DLD1 (cell line): ENCODE data around the gene RNFT2.
"Not testable (repeated sequence)": the region's sequence is repeated elsewhere in the genome, so short reads cannot be mapped to it uniquely, and the experiment has no call there.

Experiments
- in situ Hi-C: cut with HindIII; loops from 2 replicates; pipeline ENCODE4 v1.10.0; 2017; ENCODE audit warnings: low sequenced_read_pairs

Gene RNFT2

GRCh38 chr12:116742787-116743186 lies 4.7 kb downstream of the RNFT2 start:
- in situ Hi-C loops: not testable (repeated sequence)

DNA sequence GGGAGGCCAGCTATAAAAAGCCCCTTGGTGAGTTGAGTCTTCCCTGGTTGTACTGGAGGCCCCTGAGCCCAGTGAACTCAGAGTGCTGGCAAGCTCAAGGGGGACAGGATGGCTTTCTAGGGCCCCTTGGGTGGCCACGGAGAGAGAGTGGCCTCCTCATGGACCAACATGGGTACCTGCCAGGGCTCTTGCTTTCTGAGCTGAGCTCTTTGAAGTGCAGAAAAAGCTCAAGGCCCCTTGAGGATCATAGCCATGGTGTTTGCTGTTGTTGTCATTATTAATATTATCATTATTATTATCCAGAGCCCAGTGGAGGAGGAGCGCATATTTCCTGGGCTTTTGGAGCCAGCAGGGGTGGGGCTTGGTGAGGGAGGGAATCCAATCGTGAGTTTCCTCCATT lies 6.7 kb downstream of the RNFT2 start:
- in situ Hi-C loops: no loop called here

GRCh38 chr12:116745554-116745953 lies 7.4 kb downstream of the RNFT2 start:
- in situ Hi-C loops: no loop called here

DNA sequence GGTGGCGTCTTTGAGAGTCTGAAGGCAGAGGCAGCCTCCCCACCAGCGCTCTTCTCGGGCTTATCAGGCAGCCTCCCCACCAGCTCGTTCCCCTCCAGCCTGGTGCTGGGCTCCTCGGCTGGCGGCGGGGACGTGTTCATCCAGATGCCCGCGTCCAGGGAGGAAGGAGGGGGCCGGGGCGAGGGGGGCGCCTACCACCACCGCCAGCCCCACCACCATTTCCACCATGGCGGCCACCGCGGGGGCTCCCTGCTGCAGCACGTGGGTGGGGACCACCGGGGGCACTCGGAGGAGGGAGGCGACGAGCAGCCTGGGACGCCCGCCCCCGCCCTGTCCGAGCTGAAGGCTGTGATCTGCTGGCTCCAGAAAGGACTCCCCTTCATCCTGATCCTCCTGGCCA lies 11.8 kb downstream of the RNFT2 start:
- in situ Hi-C loops: no loop called here

GRCh38 chr12:116750298-116750697 lies 12.2 kb downstream of the RNFT2 start:
- in situ Hi-C loops: no loop called here

DNA sequence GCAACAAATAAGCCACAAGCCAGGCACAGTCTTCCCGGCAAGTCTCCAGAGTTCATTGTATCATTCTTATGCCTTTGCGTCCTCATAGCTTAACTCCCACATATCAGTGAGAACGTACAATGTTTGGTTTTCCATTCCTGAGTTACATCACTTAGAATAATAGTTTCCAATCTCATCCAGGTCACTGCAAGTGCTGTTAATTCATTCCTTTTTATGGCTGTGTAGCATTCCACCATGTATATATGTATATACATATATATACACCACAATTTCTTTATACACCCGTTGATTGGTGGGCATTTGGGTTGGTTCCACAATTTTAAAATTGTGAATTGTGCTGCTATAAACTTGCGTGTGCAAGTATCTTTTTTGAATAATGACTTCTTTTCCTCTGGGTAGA lies 16.0 kb downstream of the RNFT2 start:
- in situ Hi-C loops: not testable (repeated sequence)

DNA sequence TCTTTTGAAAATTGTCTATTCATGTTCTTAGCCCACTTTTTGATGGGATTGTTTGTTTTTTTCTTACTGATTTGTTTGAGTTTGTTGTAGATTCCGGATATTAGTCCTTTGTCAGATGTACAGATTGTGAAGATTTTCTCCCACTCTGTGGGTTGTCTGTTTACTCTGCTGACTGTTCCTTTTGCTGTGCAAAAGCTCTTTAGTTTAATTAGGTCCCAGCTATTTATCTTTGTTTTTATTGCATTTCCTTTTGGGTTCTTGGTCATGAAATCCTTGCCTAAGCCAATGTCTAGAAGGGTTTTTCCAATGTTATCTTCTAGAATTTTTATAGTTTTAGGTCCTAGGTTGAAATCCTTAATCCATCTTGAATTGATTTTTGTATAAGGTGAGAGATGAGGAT lies 16.7 kb downstream of the RNFT2 start:
- in situ Hi-C loops: not testable (repeated sequence)

GRCh38 chr12:116759783-116760621 lies 21.9 kb downstream of the RNFT2 start:
- in situ Hi-C loops: no loop called here

GRCh38 chr12:116760622-116761020 lies 22.5 kb downstream of the RNFT2 start:
- in situ Hi-C loops: no loop called here

DNA sequence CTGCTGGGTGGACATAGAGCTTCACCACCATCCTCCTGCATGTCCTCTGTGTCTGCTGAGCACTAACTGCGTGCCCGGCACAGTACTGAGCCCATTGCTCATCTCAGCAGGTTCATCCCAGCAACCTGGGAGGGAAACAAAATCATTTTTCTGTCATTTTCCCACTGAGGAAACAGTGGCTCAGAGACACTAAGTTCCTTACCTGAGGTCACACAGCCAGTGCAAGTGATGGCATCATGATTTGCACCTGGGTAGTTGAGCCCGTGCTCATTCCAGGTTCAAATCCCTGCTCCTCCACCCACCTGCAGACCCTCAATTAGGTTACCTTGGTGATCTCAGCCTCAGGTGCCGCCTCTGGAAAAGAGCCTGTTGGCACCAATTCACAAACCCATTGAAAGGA lies 23.4 kb downstream of the RNFT2 start:
- in situ Hi-C loops: no loop called here

- in situ Hi-C loops: no loop called here
These were observed 27.2 kb downstream of the RNFT2 start for GRCh38 chr12:116765271-116765670.

- in situ Hi-C loops: no loop called here
These were observed 28.2 kb downstream of the RNFT2 start for GRCh38 chr12:116766285-116766684.

DNA sequence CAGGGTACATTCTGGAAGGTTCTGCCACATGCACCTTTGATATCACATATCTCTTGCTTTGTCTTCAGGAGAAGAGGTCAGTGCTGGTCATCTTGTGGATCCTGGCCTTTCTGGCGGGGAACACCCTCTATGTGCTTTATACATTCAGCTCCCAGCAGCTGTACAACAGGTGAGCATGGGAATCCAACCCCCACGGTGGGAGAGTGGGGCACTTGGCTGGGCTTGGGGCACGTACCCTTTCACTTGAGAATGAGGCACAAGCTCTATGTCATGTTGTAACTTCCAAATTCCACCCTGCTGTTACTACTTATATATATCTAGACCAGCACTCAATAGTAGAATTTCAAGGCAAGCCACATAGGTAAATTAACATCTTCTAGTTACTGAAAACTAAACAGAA lies 28.6 kb downstream of the RNFT2 start:
- in situ Hi-C loops: no loop called here

DNA sequence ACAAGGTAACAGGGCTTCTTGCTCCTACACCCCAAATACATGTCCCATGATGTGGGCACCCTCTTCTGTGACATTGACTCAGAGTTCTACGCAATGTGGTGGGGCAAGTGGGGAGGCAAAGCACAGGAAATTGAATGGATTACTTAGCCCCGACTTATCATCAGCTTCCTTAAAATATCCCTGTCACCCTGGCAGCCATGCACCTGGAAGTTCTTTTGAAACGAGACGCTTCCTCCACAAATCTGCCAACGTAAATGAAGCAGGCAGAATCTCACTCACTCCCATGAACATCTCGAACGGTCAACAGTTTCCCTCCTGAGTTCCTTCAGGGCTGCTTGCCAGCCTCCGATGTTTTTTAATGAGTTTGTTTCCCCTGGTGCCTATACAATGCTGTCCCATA lies 33.5 kb downstream of the RNFT2 start:
- in situ Hi-C loops: no loop called here

DNA sequence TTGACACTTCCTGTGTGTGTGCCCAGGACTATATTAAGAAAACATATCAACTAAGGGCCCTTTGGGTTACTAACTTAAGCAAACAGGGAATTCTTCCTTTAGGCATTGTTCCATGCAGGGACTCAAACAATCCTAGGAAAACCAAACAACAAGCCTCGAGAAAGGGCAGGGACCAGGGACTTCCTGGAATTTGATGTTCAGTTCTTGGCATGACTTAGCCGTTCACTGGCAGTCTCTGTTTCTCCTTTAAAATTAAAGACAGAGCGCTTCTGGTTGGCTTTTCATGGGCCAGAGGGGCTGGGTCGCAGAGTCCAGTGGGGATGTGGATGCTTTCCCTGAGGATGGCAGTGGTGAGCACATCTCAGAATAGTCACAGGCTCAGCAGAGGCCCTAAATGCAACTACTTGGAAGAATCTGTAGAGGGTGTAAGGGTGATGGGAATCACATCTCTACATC lies 35.2 kb downstream of the RNFT2 start:
- in situ Hi-C loops: no loop called here

GRCh38 chr12:116774020-116774419 lies 35.9 kb downstream of the RNFT2 start:
- in situ Hi-C loops: no loop called here

GRCh38 chr12:116777245-116777644 lies 39.1 kb downstream of the RNFT2 start:
- in situ Hi-C loops: no loop called here

- in situ Hi-C loops: no loop called here
These were observed 41.5 kb downstream of the RNFT2 start for GRCh38 chr12:116779597-116779996.

DNA sequence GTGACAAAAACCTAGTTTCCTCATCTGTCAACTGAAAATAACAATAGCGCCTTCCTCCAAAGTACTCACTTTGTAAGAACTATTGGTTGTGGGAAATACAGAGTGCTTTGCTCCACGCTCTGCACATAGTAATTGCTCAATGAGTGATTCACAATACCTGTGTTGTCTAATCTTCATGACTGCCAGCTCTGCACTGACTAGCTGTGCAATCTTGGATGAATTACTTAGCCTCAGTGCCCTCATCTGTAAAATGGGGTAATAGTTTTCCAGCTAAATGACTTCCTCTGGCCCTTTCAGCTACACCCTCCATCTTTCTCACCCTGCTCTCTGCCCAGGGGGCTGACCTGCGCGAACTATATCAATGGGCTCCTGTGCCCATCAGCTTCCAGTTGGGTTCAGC lies 42.8 kb downstream of the RNFT2 start:
- in situ Hi-C loops: no loop called here

- in situ Hi-C loops: no loop called here
These were observed 45.6 kb downstream of the RNFT2 start for GRCh38 chr12:116783525-116784237.

GRCh38 chr12:116784238-116784612 lies 46.1 kb downstream of the RNFT2 start:
- in situ Hi-C loops: no loop called here

DNA sequence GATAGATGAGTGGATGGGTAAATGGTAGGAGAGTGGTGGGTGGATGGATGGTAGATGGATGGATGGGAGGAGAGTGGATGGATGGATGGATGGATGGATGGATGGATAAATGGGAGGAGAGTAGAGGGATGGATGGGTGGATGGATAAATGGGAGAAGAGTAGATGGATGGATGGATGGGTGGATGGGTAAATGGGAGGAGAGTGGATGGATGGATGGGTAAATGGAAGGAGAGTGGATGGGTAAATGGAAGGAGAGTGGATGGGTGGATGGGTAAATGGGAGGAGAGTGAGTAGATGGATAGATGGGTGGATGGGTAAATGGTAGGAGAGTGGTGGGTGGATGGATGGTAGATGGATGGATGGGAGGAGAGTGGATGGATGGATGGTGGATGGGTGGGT lies 51.4 kb downstream of the RNFT2 start:
- in situ Hi-C loops: not testable (repeated sequence)
